ENCODE data around the gene ZNF205. TPM values are rescaled to one million over a fixed set of nuclear protein-coding genes. Genes with fewer than 3 reads are reported as not detected.

Gene ZNF205
- total RNA-seq, 2 donors from 2014 or later, result 15.4 to 18.3 TPM

GRCh38 chr16:3095869-3096268, 16.5 kb upstream of the ZNF205 start:
- H3K27ac ChIP-seq (ENCODE audit: low read depth, low read length), result no peak overlapping the region
- peaks cover 29% of the 10 kb centered on the region for H3K36me3 Mint-ChIP-seq (ENCODE audit: low read depth)
- TF ChIP-seq CTCF (conservative IDR thresholded peaks at IDR 0.05), result peak; percentile 48
- H3K36me3 ChIP-seq (ENCODE audit: control insufficient read depth, insufficient read depth, low read length), result peaks cover 4% of the 10 kb centered on the region
- H3K4me3 Mint-ChIP-seq, result no peak overlapping the region
- H3K9ac ChIP-seq (ENCODE audit: extremely low read depth, low read length, poor library complexity, severe bottlenecking), result no peak overlapping the region
- peaks cover 16% of the 10 kb centered on the region for H3K4me1 Mint-ChIP-seq
- no peaks in the 10 kb centered on the region for H3K27me3 Mint-ChIP-seq (ENCODE audit: insufficient read depth)
- peaks cover 10% of the 10 kb centered on the region for H3K4me1 ChIP-seq (ENCODE audit: control insufficient read depth, insufficient read depth, low read length)
- no peaks in the 10 kb centered on the region for H3K27me3 ChIP-seq (ENCODE audit: control insufficient read depth, insufficient read depth, low read length, poor library complexity, severe bottlenecking)
- no peaks in the 10 kb centered on the region for H3K9me3 ChIP-seq (ENCODE audit: control insufficient read depth, low read length)
- peak; percentile 59 for DNase-seq
- H3K4me3 ChIP-seq (ENCODE audit: low read length), result no peak overlapping the region
- H3K9me3 Mint-ChIP-seq, result no peaks in the 10 kb centered on the region
- WGBS, 2 experiments (ENCODE audit: insufficient coverage in 1 of 2, insufficient read length in 1 of 2), result 88 to 93% methylated on average over 2 to 4 of the region's 4 CpGs
- H3K27ac Mint-ChIP-seq, result no peak overlapping the region

GRCh38 chr16:3096362-3096761, 16.0 kb upstream of the ZNF205 start:
- WGBS, 2 experiments (ENCODE audit: insufficient coverage in 1 of 2, insufficient read length in 1 of 2), result 94 to 97% methylated on average over 5 to 6 of the region's 6 CpGs

GRCh38 chr16:3097266-3097665, 15.1 kb upstream of the ZNF205 start:
- H3K36me3 ChIP-seq (ENCODE audit: control insufficient read depth, insufficient read depth, low read length), result peaks cover 4% of the 10 kb centered on the region
- Mint-ChIP-seq H3K36me3 (ENCODE audit: low read depth) (peaks cover 15% of the 10 kb centered on the region), H3K27me3 (ENCODE audit: insufficient read depth) (no peaks in the 10 kb centered on the region), H3K4me1 (peaks cover 25% of the 10 kb centered on the region), H3K4me3 (peak overlapping the region; percentile 97), H3K27ac (peak overlapping the region; percentile 94), H3K9me3 (no peaks in the 10 kb centered on the region)
- 42 to 49% methylated on average over 3 to 7 of the region's 8 CpGs for WGBS, 2 experiments (ENCODE audit: insufficient coverage in 1 of 2, insufficient read length in 1 of 2)
- peak; percentile 13 for TF ChIP-seq CTCF (conservative IDR thresholded peaks at IDR 0.05)
- no peaks in the 10 kb centered on the region for H3K27me3 ChIP-seq (ENCODE audit: control insufficient read depth, insufficient read depth, low read length, poor library complexity, severe bottlenecking)
- no peak overlapping the region for H3K27ac ChIP-seq (ENCODE audit: low read depth, low read length)
- no peaks in the 10 kb centered on the region for H3K9me3 ChIP-seq (ENCODE audit: control insufficient read depth, low read length)
- H3K9ac ChIP-seq (ENCODE audit: extremely low read depth, low read length, poor library complexity, severe bottlenecking), result no peak overlapping the region
- peaks cover 10% of the 10 kb centered on the region for H3K4me1 ChIP-seq (ENCODE audit: control insufficient read depth, insufficient read depth, low read length)
- H3K4me3 ChIP-seq (ENCODE audit: low read length), result peak overlapping the region; percentile 91
- peak; percentile 59 for DNase-seq

More at GRCh38 chr16:3096362-3096761, 16.0 kb upstream of the ZNF205 start:
- H3K4me1 Mint-ChIP-seq, result peaks cover 20% of the 10 kb centered on the region
- peaks cover 10% of the 10 kb centered on the region for H3K4me1 ChIP-seq (ENCODE audit: control insufficient read depth, insufficient read depth, low read length)
- no peaks in the 10 kb centered on the region for H3K9me3 ChIP-seq (ENCODE audit: control insufficient read depth, low read length)
- no peak overlapping the region for H3K4me3 Mint-ChIP-seq
- no peak overlapping the region for H3K27ac ChIP-seq (ENCODE audit: low read depth, low read length)
- no peak overlapping the region for H3K27ac Mint-ChIP-seq
- no peaks in the 10 kb centered on the region for H3K27me3 ChIP-seq (ENCODE audit: control insufficient read depth, insufficient read depth, low read length, poor library complexity, severe bottlenecking)
- DNase-seq, result no peak
- no peaks in the 10 kb centered on the region for H3K9me3 Mint-ChIP-seq
- peaks cover 24% of the 10 kb centered on the region for H3K36me3 Mint-ChIP-seq (ENCODE audit: low read depth)
- no peaks in the 10 kb centered on the region for H3K27me3 Mint-ChIP-seq (ENCODE audit: insufficient read depth)
- peaks cover 4% of the 10 kb centered on the region for H3K36me3 ChIP-seq (ENCODE audit: control insufficient read depth, insufficient read depth, low read length)
- no peak overlapping the region for H3K4me3 ChIP-seq (ENCODE audit: low read length)
- TF ChIP-seq CTCF (conservative IDR thresholded peaks at IDR 0.05), result no peak
- H3K9ac ChIP-seq (ENCODE audit: extremely low read depth, low read length, poor library complexity, severe bottlenecking), result no peak overlapping the region

Measured in endodermal cell (in vitro differentiated cells).